Measurements from ENCODE around the gene CACNA1B.

The CACNA1B gene

DNA sequence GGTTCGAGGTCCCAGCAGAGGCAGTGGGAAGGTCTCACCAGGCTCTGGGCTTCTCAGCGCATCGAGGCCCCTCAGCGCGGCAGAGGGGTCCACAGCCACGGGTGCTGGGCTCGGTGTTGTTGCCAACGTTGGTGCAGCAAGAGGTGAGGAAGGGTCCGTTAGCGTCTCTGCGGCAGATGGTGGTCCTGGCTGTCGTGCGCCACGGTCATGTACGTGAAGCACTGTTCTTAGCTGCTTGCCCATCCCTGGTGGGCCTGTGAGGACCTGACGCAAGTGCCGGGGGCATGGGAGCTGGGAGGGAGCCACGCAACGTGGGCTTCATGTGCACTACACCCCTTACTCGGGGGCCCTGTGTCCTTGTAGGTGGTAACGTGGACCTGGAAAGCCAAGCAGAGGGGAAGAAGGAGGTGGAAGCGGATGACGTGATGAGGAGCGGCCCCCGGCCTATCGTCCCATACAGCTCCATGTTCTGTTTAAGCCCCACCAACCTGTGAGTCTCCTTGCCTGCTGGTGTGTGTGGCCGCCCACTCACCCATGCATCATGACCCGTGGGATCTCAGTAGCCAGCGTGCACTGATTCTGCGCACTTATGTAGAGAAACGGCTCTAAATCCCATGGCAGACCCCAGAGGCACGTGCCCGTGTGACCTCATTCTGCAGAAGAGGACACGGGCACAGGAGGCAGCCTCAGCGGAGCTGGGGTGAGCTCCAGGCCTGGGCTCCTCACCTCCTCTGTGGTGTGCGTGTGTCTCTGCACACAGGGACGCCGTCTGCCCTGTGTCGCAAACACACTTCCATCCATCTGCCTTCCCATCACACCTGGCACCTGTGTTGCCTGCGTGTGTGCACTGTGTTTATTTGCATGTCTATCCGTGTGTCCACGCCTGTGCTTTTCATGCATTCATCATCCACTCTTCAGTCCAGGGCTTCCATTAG, 166.1 kb downstream of the CACNA1B start:
- no peak for DNase-seq

DNA sequence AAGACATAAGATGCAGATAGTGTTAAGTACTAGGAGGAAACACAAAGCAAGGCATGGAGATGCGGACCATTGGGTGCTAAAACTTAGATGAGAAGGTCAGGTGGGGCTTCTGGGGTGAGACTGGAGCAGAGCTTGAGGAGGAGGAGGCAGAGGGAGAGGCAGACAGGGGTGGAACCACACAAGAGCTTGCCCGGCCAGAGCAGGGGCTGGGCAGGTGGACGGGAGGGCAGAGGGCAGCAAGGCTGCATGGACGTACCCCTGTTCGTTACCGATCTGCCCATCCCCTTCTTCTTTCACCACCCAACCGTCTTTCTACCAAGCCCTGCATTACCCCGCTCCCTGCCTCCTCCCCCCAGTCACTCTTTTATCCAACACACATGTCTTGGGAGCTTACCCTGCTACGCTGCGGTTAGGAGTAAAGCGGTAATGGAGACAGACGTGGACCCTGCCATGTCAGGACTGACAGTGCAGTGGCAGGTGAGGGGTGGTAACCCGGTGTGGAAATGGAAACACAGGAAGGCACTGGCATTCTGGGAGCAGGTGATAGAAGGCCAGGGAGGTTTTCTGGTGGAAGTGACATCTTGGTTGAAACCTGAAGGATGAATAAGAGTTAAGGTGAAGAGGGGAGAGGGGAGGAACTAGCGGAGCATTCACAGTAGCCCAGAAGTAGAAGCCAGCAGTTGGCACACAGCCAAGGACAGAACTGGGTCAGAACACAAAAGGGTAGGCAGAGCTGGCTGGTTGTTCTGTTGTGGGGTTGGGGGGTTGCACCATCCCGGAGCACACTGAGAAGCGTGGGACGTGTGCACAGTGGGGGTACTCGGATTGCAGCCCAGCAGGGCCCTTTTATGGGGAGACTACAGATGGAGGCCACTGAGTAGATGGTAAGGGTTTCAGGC, 167.2 kb downstream of the CACNA1B start:
- DNase-seq, result no peak

DNA sequence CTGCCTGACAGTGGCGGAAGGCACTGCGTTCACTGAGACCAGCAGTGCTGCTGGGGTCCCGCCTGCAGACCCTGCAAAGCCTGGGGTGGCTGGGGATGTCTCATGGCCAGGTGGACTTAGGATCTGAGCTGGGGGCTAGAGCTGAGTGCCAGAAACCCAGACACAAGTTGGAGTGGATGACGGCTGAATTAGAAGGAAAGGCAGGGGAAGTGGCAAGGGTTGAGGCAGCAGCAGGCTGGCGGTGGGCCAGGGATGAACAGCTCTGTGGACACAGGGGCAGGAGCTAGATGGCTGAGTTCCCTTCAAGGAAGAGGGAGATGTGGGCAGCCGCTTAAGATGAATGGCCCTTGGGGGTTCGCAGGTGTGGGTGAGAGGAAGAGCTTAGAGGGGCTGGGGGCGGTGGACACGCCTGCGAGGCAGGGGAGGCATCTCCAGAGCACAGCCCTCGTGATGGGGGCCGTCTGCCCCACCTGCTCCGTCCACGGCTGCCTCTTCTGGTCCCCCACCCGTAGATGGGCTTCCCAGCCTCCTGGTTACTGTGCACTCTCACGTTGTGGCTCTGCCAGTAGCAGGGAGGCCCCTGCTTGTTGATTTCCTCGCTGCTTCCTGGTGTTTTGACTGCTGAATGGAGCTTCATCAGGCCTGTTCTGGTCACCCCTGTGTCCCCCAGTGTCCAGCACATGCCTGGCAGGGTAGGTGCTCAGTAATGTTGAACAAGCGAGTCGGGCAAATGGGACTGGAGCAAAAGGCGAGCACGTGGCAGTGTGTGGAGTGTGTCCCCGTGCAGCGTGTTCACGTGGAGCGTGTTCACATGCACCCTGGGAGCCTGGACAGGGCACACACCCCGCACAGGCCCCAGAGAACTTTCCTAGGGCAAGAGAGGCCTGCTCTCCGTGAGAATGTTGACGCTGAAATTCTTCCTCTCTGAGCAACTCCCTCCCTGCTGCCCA, 168.2 kb downstream of the CACNA1B start:
- DNase-seq, result no peak

DNA sequence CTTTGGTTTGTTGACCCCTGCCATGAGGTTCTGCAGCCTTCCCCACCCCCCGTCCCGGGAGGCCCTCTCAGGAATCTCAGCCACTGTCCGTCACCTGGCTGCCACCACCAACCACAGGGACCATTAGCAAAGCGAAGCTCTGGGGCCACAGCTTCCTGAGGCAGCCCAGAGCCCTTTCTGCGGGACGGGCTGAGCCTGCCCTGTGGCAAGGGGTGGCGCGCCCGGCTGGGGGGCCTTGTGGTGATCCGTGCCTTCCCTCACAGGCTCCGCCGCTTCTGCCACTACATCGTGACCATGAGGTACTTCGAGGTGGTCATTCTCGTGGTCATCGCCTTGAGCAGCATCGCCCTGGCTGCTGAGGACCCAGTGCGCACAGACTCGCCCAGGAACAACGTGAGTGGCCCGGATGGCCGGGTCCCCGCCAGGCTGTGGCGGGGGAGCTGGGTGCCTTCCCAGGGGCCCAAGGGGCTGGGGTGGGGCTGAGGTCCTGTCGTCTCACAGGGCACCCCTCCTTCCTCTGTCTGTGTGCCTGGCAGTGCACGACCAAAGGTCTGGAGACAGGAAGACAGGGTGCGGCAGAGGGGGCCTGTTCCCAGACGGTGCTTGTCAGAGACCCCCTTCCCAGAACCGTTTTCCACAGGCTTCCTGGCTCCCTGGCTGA, 169.2 kb downstream of the CACNA1B start:
- DNase-seq, result no peak

DNA sequence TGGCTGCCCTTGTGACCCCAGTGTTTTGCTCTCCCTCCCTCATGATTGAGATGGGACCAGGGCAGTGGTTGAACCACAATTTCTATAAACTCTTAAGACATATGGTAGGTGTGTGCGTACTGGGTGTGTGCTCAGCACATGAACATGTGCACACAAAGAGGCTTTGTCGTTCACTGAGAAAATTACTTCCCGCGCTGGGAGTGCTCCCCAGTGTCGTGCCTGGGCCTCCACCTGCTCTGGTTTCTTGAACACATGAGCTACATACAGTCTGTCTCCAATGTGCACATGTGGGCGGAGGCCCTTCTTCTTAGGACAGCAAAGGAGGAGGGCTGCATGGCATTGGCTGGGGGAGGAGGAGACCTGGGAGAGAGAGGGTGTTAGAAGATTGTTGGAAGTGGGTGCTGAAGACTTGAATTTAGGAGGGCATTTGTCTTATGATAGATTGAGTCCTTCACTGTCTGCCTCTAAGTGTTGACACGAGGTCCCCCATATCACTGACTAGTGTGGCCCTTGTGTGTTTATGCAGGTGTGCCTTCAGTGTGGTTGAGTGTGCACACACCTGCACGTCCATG, 170.0 kb downstream of the CACNA1B start:
- DNase-seq, result no peak

DNA sequence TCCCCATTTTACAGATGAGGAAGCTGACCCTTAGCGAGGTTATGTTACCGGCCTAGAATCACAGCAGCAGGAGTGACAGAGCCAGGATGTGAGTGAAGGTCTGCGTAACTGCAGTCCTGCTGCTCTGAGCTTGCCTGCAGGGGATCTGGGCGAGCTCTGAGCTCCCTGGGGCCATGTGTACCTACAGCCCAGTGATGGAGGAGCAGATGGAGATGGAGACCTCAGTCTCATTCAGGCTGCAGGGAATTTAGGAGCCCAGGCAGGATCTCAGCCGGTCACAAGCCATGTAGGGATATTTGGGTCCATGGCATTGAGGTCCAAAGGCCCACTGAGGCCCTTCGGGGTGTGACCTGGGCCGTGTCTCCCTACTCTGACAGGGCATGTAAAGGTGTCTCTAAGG, 170.6 kb downstream of the CACNA1B start:
- DNase-seq, result no peak

DNA sequence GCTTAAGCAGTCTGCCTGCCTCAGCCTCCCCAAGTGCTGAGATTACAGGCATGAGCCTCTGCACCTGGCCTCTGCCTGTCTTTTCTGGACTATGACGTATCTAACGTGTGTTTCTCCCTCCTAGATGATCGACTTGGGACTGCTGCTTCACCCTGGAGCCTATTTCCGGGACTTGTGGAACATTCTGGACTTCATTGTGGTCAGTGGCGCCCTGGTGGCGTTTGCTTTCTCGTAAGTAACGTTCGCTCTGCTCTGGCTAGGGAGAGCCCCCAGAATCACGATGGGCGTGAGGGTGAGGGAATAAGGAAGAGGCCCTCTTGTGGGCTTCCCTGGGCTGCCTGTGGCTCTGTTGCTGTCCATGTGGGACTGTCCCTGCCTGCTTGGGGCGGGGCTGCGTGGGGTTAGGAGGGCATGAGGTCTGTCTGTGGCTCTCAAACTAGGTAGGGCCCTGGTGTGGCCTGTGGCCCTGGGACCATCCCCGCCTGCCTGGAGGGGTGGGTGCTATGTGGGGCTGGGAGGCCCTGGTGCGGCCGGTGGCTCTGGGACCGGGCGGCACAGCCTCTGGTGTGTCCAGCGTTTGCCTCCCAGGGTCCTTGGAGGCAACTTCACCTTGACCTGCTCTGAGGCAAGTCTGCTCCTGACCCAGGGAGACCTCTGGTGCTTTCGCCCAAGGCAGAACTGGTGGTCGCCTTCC, 171.7 kb downstream of the CACNA1B start:
- DNase-seq, result no peak

DNA sequence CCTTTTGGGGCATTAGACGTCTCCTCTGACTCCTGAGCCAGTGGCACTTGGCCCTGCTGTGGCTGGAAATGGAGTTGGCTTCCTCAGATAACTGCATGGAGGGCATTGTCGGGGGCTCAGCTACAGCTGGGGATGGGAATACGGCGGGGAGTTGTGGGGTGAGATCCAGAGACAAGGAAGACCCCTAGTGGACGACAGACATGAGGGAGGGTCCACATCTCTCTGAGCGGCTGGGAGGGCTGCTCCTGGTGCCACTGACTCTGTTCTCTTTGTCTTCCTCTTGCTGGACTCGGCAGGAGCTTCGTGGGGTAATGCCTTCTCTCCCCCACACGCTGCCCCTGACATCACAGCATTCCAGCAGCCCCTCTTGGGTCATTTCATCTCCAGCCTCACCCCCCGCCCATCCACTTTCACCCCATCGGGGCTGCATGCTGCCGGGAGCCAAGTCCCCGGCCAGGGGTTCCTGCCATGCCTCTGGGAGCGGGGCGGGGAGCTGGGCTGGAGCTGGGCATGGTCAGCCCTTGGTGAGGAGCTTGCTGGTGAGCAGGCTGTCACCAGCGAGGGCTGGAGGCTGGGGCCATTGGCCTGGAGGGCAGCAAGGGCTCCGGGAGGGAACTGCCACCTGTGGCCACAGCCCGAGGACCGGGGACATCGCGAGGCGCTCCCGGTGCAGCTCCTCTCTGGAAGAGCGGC, 172.3 kb downstream of the CACNA1B start:
- DNase-seq, result no peak

DNA sequence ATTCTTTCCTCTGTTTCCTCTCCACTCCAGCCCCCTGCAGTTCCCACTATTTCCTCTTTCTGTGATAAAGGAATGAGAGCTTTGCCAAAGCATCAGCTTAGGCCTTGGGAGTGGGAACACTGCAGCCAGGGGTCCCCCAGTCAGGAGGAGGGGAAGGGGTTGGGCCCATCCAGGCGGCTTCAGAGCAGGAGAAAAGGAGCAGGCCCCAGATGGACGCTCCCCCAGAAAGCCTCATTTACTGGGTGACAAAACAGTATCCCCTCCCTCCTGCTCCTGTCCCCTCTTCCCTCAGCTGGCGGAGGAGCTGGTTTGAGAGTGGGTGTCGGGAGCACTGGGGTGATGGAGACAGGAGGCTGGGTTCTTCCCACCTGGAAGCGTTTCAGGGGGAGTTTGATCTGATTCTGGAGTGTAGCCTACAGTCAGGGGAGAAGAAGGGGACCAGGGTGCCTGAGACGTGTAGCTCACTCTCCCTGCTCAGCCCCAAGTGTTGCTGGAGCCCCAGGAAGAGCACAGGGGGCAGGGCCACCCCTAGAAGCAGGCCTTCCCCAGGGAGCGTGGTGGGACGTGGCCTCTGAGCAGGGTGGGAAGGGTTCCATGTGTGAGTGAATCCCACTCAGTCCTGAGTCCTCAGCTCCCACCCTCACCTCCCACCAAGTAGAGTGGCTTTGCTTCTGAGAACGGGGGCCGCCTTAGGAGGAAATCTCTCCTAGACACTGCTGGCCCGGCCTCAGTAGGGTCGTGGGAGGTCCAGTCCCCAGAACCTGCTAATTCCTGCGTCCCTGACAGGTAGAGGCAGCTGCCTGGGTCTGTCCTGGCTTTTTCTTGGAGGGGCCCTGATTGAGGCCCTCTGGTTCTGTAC, 173.1 kb downstream of the CACNA1B start:
- no peak for DNase-seq

DNA sequence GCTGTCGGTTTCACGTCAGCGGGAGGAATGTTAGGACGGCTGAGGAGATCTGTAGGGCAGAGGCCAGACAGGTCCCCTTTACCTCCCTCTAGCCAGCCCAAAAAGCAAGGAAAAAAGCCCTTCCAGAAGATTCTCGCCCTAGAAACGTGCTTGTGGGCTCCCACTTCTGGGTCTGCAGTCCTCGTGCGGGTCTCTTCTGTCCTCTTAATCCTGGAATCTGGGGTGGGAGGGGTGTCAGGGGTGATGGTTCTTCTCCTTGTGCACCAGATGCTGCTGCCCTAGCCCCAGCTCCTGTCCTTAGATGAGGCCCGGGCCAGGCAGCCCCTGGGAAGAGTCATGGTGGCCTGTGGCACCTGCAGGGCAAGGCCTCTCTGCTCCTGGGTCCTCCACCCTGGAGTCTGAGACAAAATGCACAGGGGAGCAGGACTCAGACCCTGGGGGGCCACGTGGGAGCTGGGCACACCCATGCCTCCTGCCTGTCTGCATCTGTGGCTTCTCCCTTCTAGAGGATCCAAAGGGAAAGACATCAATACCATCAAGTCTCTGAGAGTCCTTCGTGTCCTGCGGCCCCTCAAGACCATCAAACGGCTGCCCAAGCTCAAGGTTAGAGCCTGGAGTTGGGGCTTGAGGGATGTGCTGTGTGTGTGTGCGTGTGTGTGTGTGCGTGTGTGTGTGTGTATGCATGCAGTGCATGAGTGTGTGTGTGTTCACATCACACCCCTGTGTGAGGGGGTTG, 174.2 kb downstream of the CACNA1B start:
- no peak for DNase-seq

DNA sequence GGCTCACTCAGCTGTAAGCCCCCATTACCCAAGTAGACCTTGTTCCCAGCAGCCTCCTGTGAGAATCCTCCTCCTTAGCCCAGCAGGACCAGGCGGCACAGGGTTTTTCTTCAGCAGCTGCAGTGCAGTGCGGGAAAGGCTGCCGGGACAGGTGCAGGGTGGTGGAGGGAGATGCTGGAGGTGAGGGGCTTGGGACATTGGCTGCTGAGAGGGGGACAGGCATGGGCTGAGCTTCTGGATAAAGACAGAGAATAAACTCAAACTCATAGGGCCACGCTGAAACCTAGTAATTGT, 174.7 kb downstream of the CACNA1B start:
- DNase-seq, result no peak

DNA sequence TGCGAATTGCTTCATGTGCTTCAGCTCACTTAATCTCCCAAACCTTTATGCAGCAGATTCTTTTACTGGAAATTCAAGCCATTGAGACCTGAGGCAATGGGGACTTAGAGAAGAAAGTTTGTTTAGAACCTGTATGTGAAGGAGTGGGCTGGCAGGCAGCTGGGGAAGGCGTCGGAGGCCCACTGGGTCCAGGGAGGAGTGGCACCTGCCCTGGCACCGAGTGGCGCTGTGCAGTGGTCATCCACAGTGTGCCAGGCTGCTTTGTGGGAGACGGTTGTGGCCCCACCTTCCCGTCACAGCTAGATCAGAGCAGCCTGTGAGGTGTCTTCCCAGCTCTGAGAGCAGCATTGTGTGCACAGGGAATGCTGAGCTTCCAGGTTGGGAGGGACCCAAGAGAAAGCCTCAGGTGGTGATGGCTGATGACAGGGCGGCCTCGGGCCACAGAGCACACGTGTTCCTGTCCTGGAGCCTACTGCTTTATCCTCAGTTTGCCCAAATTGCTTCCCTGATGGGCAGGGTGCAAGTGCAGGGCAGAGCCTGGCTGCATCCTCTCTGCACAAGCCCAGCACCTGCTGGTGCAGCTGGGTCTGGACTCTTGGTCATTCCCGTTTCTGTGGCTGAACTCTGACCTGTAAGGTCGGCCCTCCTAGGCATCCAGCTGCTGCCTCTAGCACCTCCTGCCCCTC, 175.2 kb downstream of the CACNA1B start:
- DNase-seq, result no peak

DNA sequence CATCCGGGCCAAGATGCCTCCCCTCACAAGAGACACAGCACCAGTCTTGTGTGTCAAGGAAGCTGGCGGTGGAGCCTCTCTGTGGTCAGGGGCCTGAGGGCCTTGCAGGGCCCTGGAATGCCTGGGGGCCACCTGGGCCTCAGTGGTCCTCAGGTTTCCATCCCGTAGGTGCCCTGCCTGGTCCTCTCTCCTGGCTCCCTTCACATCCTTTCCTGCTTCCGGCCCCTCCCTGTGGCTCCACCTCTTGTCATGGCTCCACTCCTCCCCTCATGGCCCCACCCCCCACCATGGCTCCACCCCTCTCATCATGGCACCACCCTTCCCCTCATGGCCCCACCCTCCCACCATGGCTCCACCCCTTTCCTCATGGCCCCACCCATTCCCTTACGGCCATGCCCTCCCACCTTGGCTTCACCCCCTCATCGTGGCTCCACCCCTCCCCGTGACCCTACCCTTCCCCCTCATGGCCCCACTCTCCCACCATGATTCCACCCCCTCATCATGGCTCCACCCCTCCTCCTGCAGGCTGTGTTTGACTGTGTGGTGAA, 175.8 kb downstream of the CACNA1B start:
- no peak for DNase-seq

DNA sequence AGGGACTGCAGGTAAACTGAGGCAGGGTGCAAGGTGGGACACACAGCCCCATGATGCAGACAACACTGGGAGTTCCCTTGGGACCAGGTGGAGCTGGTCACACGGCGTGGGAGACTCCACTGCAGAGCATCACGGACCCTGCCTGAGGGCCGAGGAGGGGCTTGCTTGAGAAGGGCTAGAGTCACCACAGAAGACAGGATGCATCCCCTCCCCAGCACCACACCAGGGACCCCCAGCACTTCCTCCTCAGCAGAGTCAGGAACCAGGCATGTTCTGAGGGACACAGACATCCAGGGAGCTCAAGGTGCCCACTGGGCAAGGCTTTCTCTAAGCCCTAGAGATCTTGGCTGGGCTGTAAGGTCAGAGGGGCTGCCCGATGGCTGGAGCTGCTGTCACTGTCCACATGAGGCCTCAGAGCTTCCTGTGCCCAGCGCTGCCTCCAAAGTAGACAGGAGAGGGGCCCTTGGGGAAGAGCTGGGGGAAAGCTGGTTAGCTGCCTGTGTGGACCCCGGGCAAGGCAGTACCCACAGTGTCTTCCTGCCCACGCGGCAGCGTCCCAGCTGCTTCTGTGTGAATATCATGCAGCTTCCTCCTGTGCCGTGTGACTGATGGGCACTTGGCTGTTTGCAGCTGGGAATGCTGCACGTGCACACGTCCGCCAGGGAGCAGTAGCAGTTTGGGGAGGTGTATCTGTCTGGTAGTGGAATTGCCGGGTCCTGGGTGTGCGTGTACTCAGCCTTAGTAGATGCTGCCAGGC, 176.6 kb downstream of the CACNA1B start:
- no peak for DNase-seq

DNA sequence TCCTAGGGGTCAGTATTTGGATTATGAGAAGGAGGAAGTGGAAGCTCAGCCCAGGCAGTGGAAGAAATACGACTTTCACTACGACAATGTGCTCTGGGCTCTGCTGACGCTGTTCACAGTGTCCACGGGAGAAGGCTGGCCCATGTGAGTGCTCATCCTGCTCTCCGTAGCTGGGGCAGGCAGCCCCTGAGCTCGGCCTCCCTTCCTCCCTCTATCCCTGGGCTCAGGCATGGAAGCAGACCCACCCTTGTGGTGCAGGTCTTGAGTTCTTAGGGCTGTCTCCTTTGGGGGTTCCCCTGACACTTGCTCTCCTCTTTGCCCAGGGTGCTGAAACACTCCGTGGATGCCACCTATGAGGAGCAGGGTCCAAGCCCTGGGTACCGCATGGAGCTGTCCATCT, 180.1 kb downstream of the CACNA1B start:
- no peak for DNase-seq

DNA sequence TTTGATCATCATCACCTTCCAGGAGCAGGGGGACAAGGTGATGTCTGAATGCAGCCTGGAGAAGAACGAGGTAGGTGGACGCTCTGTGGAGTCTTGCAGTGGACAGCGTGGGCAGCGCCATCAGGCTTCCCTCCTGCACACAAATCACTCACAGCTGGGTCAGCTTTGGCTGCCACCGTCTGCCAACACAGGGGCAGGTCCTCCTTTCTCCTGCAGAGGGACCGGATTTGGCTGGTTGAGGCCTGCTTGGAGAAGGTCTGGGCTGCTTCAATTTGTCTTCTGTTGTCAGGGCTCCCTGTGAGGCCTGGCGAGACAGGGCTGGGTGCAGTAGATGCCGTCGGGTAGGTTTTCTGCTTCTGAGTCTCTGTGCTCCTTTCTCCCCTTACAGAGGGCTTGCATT, 180.6 kb downstream of the CACNA1B start:
- no peak for DNase-seq

DNA sequence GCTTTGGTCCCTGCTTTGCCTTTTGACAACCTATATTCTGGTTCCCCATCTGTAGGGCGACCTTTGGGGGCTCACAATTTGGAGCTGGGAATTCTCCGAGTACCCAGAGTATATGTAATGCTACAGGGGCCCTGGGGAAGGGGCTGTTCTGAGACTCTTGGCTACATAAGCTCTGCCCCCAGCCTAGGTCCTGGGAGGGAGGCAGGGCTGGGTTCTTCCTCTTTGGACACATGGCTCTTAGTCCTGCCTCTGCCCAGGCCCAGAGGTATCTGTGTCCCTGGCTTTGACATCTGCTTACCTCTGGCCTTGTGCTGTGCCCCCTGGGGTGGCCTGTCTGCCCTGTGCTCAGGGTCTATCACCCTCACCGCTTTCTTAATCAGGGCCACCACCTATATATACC, 181.6 kb downstream of the CACNA1B start:
- no peak for DNase-seq
